Calu3 (cell line): Measurements from ENCODE around the gene ACAD11. TPM values are rescaled to one million over a fixed set of nuclear protein-coding genes. Genes with fewer than 3 reads are reported as not detected.

Experiments
- BruUV-seq: library from RNA; stranded (reverse); fragments of 400-500 nt; replicated peaks from 2 replicates; lab custom pipeline; 2021; lab: Mats Ljungman, UMichigan
- CTCF ChIA-PET: fragments of 300-600 bp; sonication (Branson Sonifier 250); formaldehyde crosslinking; loops from one replicate; lab custom pipeline; 2022; ENCODE audit warnings: antibody characterized with exemption; lab: Charles Lee
- DNase-seq: peaks from one replicate; pipeline ENCODE4 v3.0.0; 2022
- H3K27ac Mint-ChIP-seq: one replicate; pipeline ENCODE4 v1.8.0; 2022; ENCODE audit warnings: mixed read lengths; ENCODE audit not compliant: unreplicated experiment
- H3K27me3 Mint-ChIP-seq: one replicate; pipeline ENCODE4 v1.8.0; 2022; ENCODE audit warnings: mixed read lengths; ENCODE audit not compliant: unreplicated experiment
- H3K36me3 Mint-ChIP-seq: one replicate; pipeline ENCODE4 v1.8.0; 2022; ENCODE audit warnings: mild to moderate bottlenecking, moderate library complexity, mixed read lengths; ENCODE audit not compliant: insufficient read depth, unreplicated experiment
- H3K4me1 Mint-ChIP-seq: one replicate; pipeline ENCODE4 v1.8.0; 2022; ENCODE audit warnings: mild to moderate bottlenecking, low read depth, mixed read lengths; ENCODE audit not compliant: unreplicated experiment
- H3K4me3 Mint-ChIP-seq: one replicate; pipeline ENCODE4 v1.8.0; 2022; ENCODE audit warnings: mild to moderate bottlenecking, low read depth, moderate library complexity, mixed read lengths; ENCODE audit not compliant: unreplicated experiment
- H3K9me3 Mint-ChIP-seq: one replicate; pipeline ENCODE4 v1.8.0; 2022; ENCODE audit warnings: low read depth, mixed read lengths; ENCODE audit not compliant: unreplicated experiment
- CTCF ChIP-seq: fragments of 200-600 bp; IDR thresholded peaks from one replicate; pipeline ENCODE4 v1.8.0; 2022; ENCODE audit warnings: antibody characterized with exemption; ENCODE audit not compliant: unreplicated experiment
- intact Hi-C: fragments of 100-400 bp; cut with micrococcal nuclease; formaldehyde crosslinking; loops from one replicate; pipeline ENCODE4 v1.10.0; 2022; ENCODE audit not compliant: unreplicated experiment
- total RNA-seq: library from RNA; stranded (reverse); gene quantifications from 2 replicates; pipeline ENCODE4 v1.2.3, GENCODE V29; 2022

Gene ACAD11
- total RNA-seq, 1 experiment from 2014 or later: 14.6 TPM

GRCh38 chr3:132694991-132695390 lies 35.4 kb upstream of the ACAD11 start:
- no peak overlapping the region for H3K4me3 Mint-ChIP-seq
- no TSS peak for BruUV-seq
- intact Hi-C loops: no loop called here
- CTCF ChIA-PET: no interaction called here
- no peak overlapping the region for H3K27ac Mint-ChIP-seq
- H3K36me3 Mint-ChIP-seq: peaks cover 46% of the 10 kb centered on the region
- no peak for DNase-seq
- no peak for TF ChIP-seq CTCF
- no peaks in the 10 kb centered on the region for H3K9me3 Mint-ChIP-seq
- H3K4me1 Mint-ChIP-seq: no peaks in the 10 kb centered on the region
- H3K27me3 Mint-ChIP-seq: no peaks in the 10 kb centered on the region

- no peaks in the 10 kb centered on the region for H3K27me3 Mint-ChIP-seq
- CTCF ChIA-PET: interaction anchor here (1.1 kb wide), 1 partner anchor 9 kb away, joined by 3 read pairs; no protein-coding TSS in a partner anchor
- no peaks in the 10 kb centered on the region for H3K9me3 Mint-ChIP-seq
- H3K36me3 Mint-ChIP-seq: peaks cover 46% of the 10 kb centered on the region
- intact Hi-C loops: no loop called here
- no TSS peak for BruUV-seq
- H3K27ac Mint-ChIP-seq: no peak overlapping the region
- TF ChIP-seq CTCF: no peak
- no peak for DNase-seq
- H3K4me1 Mint-ChIP-seq: no peaks in the 10 kb centered on the region
- H3K4me3 Mint-ChIP-seq: no peak overlapping the region
These were observed 30.4 kb upstream of the ACAD11 start for GRCh38 chr3:132690040-132690439.

- no peak for DNase-seq
- BruUV-seq: no TSS peak
- Mint-ChIP-seq H3K4me1 (no peaks in the 10 kb centered on the region), H3K4me3 (no peak overlapping the region), H3K27ac (no peak overlapping the region), H3K9me3 (no peaks in the 10 kb centered on the region), H3K27me3 (no peaks in the 10 kb centered on the region), H3K36me3 (peaks cover 42% of the 10 kb centered on the region)
- intact Hi-C loops: no loop called here
- TF ChIP-seq CTCF: no peak
- CTCF ChIA-PET: no interaction called here
These were observed 22.6 kb upstream of the ACAD11 start for GRCh38 chr3:132682201-132682600.

GRCh38 chr3:132681421-132681820 lies 21.8 kb upstream of the ACAD11 start:
- Mint-ChIP-seq H3K4me1 (no peaks in the 10 kb centered on the region), H3K27ac (no peak overlapping the region), H3K4me3 (no peak overlapping the region), H3K9me3 (no peaks in the 10 kb centered on the region), H3K36me3 (peaks cover 43% of the 10 kb centered on the region), H3K27me3 (no peaks in the 10 kb centered on the region)
- TF ChIP-seq CTCF: no peak
- no peak for DNase-seq
- intact Hi-C loops: no loop called here
- CTCF ChIA-PET: no interaction called here
- BruUV-seq: TSS peak; percentile 43
